ENCODE results near the gene LAMB4. TPM values are rescaled to one million over a fixed set of nuclear protein-coding genes. Genes with fewer than 3 reads are reported as not detected.
A peak's percentile ranks its signal among the peaks of the same experiment; 100 is the strongest.

Gene LAMB4
- total and polyA plus RNA-seq, 2 experiments from 2014 or later: 0.16 TPM; not detected in 1

GRCh38 chr7:108003599-108003935 is 126.6 kb downstream of the LAMB4 start:
- in situ Hi-C loops (cut with MboI): no loop called here
- H3F3A ChIP-seq (ENCODE audit: insufficient read depth): peaks cover 40% of the 10 kb centered on the region
- H3K79me2 ChIP-seq (ENCODE audit: insufficient read depth): peaks cover 25% of the 10 kb centered on the region
- 55 to 61% methylated on average over 15 of the region's 15 CpGs for WGBS, 2 experiments (ENCODE audit: low coverage in 1 of 2, low lambda C conversion rate in 2 of 2, missing lambda C conversion rate in 2 of 2)
- H3K9me3 ChIP-seq (ENCODE audit: low read depth): no peaks in the 10 kb centered on the region
- no peak for TF ChIP-seq EZH2 (IDR thresholded peaks at IDR 0.05; ENCODE audit: insufficient read depth, poor library complexity, severe bottlenecking)
- TF ChIP-seq EZH2phosphoT487 (IDR thresholded peaks at IDR 0.05; ENCODE audit: insufficient read depth, low read depth): no peak
- H4K20me1 ChIP-seq (ENCODE audit: insufficient read depth): no peaks in the 10 kb centered on the region
- no peaks in the 10 kb centered on the region for H3K9me2 ChIP-seq (ENCODE audit: insufficient read depth)
- peak overlapping the region; percentile 82; the same call in 1 of the 2 replicates for H3K9ac ChIP-seq
- no peaks in the 10 kb centered on the region for H3K36me3 ChIP-seq (ENCODE audit: low read depth)
- H3K4me1 ChIP-seq (ENCODE audit: insufficient read depth): peaks cover 33% of the 10 kb centered on the region
- peak overlapping the region; percentile 93 for H2AFZ ChIP-seq
- no peaks in the 10 kb centered on the region for H3K27me3 ChIP-seq (replicated peaks; ENCODE audit: insufficient read depth)
- H3K4me2 ChIP-seq (ENCODE audit: unreplicated experiment): peak overlapping the region; percentile 96
- H3K27ac ChIP-seq: no peak overlapping the region
- H3K4me3 ChIP-seq: peak overlapping the region; percentile 98
- no peak for DNase-seq

GRCh38 chr7:108002726-108003598 is 127.2 kb downstream of the LAMB4 start, which contains the start of gene LAMB1:
Gene LAMB1, minus strand, starts transcription at chr7:108003161. Its CDS starts 276 bp downstream, at chr7:108002885.
- Histone ChIP-seq H3K9ac (peak within 1 kb of the TSS; percentile 82), H3K4me3 (peak within 1 kb of the TSS; percentile 98), H3K79me2 (ENCODE audit: insufficient read depth) (peaks cover 26% of the 10 kb centered on the region), H3K27me3 (replicated peaks; ENCODE audit: insufficient read depth) (no peaks in the 10 kb centered on the region), H3F3A (ENCODE audit: insufficient read depth) (peaks cover 46% of the 10 kb centered on the region), H3K36me3 (ENCODE audit: low read depth) (no peaks in the 10 kb centered on the region; the same call in 1 of the 2 replicates), H3K4me2 (ENCODE audit: unreplicated experiment) (peak within 1 kb of the TSS; percentile 96), H3K27ac (peak within 1 kb of the TSS; percentile 48), H3K9me2 (ENCODE audit: insufficient read depth) (no peaks in the 10 kb centered on the region), H4K20me1 (ENCODE audit: insufficient read depth) (no peaks in the 10 kb centered on the region), H2AFZ (peak within 1 kb of the TSS; percentile 93), H3K9me3 (ENCODE audit: low read depth) (no peaks in the 10 kb centered on the region), H3K4me1 (ENCODE audit: insufficient read depth) (peaks cover 39% of the 10 kb centered on the region)
- in situ Hi-C loops (cut with MboI): no loop called here
- WGBS, 2 experiments (ENCODE audit: low coverage in 1 of 2, low lambda C conversion rate in 2 of 2, missing lambda C conversion rate in 2 of 2): 1 to 2% methylated on average over 54 to 75 of the region's 75 CpGs
- no peak for TF ChIP-seq EZH2phosphoT487 (IDR thresholded peaks at IDR 0.05; ENCODE audit: insufficient read depth, low read depth)
- no peak for TF ChIP-seq EZH2 (IDR thresholded peaks at IDR 0.05; ENCODE audit: insufficient read depth, poor library complexity, severe bottlenecking)
- peak; percentile 81 for DNase-seq

- in situ Hi-C loops (cut with MboI): no loop called here
- Histone ChIP-seq H3K27me3 (replicated peaks; ENCODE audit: insufficient read depth) (no peaks in the 10 kb centered on the region), H4K20me1 (ENCODE audit: insufficient read depth) (no peaks in the 10 kb centered on the region), H3K9me2 (ENCODE audit: insufficient read depth) (no peaks in the 10 kb centered on the region), H3K4me3 (peak overlapping the region; percentile 98), H3K27ac (peak overlapping the region; percentile 48), H3K9me3 (ENCODE audit: low read depth) (no peaks in the 10 kb centered on the region), H3K4me1 (ENCODE audit: insufficient read depth) (peaks cover 48% of the 10 kb centered on the region), H3K9ac (peak overlapping the region; percentile 82), H2AFZ (peak overlapping the region; percentile 93), H3K79me2 (ENCODE audit: insufficient read depth) (peaks cover 30% of the 10 kb centered on the region), H3K4me2 (ENCODE audit: unreplicated experiment) (peak overlapping the region; percentile 96), H3F3A (ENCODE audit: insufficient read depth) (peaks cover 54% of the 10 kb centered on the region), H3K36me3 (ENCODE audit: low read depth) (peaks cover 8% of the 10 kb centered on the region)
- TF ChIP-seq EZH2phosphoT487 (IDR thresholded peaks at IDR 0.05; ENCODE audit: insufficient read depth, low read depth): no peak
- no peak for TF ChIP-seq EZH2 (IDR thresholded peaks at IDR 0.05; ENCODE audit: insufficient read depth, poor library complexity, severe bottlenecking)
- peak; percentile 79 for DNase-seq
- 0 to 2% methylated on average over 61 to 75 of the region's 75 CpGs for WGBS, 2 experiments (ENCODE audit: low coverage in 1 of 2, low lambda C conversion rate in 2 of 2, missing lambda C conversion rate in 2 of 2)
Observed at GRCh38 chr7:108001764-108002725, 128.1 kb downstream of the LAMB4 start.

Data from GM23248 (cell line).